ENCODE data around the gene CREB3L2.
"Not testable (repeated sequence)": the region's sequence is repeated elsewhere in the genome, so short reads cannot be mapped to it uniquely, and the experiment has no call there.

Gene CREB3L2

GRCh38 chr7:138024765-138025164, 22.9 kb upstream of the CREB3L2 start:
- TF ChIP-seq, protein P1, sequence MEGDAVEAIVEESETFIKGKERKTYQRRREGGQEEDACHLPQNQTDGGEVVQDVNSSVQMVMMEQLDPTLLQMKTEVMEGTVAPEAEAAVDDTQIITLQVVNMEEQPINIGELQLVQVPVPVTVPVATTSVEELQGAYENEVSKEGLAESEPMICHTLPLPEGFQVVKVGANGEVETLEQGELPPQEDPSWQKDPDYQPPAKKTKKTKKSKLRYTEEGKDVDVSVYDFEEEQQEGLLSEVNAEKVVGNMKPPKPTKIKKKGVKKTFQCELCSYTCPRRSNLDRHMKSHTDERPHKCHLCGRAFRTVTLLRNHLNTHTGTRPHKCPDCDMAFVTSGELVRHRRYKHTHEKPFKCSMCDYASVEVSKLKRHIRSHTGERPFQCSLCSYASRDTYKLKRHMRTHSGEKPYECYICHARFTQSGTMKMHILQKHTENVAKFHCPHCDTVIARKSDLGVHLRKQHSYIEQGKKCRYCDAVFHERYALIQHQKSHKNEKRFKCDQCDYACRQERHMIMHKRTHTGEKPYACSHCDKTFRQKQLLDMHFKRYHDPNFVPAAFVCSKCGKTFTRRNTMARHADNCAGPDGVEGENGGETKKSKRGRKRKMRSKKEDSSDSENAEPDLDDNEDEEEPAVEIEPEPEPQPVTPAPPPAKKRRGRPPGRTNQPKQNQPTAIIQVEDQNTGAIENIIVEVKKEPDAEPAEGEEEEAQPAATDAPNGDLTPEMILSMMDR (IDR thresholded peaks at IDR 0.05): no peak
- TF ChIP-seq ZFX (IDR thresholded peaks at IDR 0.05; ENCODE audit: borderline replicate concordance): no peak
- H3K27ac ChIP-seq: no peak overlapping the region

- H3K27ac ChIP-seq: no peak overlapping the region
- TF ChIP-seq ZFX (IDR thresholded peaks at IDR 0.05; ENCODE audit: borderline replicate concordance): no peak
- TF ChIP-seq, protein P1 (IDR thresholded peaks at IDR 0.05): no peak
These were observed 22.4 kb upstream of the CREB3L2 start for GRCh38 chr7:138024343-138024691.

DNA sequence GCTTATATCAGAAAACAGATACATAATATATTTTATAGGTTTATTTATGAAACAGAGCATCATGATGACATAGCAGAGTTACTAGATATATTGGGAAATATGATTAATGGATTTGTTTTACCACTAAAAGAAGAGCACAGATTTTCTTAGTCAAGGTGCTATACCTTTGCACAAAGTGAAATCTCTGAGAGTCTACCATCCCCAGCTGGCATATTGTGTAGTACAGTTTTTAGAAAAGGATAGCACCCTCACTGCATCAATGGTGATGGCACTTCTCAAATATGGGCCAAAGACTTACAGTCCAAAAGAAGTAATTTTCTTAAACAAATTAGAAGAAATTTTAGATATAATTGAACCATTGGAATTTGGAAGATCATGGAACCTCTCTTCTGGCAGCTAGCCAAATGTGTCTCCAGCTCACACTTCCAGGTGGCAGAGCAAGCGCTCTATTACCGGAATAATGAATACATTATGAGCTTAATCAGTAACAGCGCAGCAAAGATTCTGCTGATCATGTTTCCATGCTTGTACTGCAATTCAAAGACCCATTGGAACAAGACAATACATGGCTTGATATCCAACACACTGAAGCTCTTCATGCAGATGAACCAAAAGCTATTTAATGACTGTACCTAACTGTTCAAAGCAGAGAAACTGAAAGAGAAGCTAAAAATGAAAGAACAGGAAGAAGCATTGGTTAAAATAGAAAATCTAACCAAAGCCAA, 21.9 kb upstream of the CREB3L2 start:
- H3K27ac ChIP-seq: no peak overlapping the region
- TF ChIP-seq, protein P1 (IDR thresholded peaks at IDR 0.05): no peak
- no peak for TF ChIP-seq ZFX (IDR thresholded peaks at IDR 0.05; ENCODE audit: borderline replicate concordance)

DNA sequence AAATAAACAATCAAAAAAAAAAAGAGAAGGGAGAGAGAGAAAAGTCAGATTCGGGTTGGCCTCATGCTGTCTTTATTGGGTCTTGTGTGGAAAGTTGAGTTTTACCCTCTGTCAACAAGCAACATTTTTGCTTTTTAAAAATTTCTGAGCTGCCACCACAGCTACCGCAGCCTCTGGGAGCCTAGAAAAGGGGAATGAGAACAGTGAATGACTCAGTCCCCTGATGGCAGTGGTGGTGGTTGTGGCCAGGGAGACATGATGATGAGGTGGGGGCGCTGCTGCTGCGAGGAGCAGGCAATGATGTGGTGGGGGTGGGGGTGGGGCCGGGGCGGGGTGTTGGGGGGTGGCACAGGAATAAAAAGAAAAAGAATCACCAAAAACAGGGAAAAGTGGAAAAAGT, 20.0 kb upstream of the CREB3L2 start:
- TF ChIP-seq, protein P1 (IDR thresholded peaks at IDR 0.05): no peak
- no peak for TF ChIP-seq ZFX (IDR thresholded peaks at IDR 0.05; ENCODE audit: borderline replicate concordance)
- no peak overlapping the region for H3K27ac ChIP-seq

DNA sequence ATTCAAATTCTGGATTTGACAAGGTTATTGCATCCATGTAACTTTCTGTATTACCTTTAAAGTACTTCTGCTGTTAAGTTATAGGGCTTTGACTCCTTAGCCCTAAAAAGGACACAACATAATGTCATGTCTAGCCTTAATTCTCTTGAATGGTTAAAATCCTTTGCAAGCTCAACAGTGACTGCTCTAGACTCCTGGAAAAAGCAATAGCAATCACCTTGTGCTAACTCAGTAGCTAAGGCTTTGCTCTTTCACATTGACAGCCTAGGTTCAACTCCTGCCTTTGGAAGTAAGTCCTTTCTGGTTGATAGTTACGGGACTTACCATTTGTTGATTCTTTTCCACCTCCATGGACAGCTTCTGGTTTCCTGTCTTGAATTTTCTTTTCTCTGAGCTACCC, 16.1 kb upstream of the CREB3L2 start:
- TF ChIP-seq, protein P1 (IDR thresholded peaks at IDR 0.05): no peak
- no peak for TF ChIP-seq ZFX (IDR thresholded peaks at IDR 0.05; ENCODE audit: borderline replicate concordance)
- H3K27ac ChIP-seq: no peak overlapping the region

- no peak for TF ChIP-seq ZFX (IDR thresholded peaks at IDR 0.05; ENCODE audit: borderline replicate concordance)
- TF ChIP-seq, protein P1 (IDR thresholded peaks at IDR 0.05): no peak
- H3K27ac ChIP-seq: no peak overlapping the region
These were observed 13.2 kb upstream of the CREB3L2 start for GRCh38 chr7:138015096-138015495.

- no peak overlapping the region for H3K27ac ChIP-seq
- TF ChIP-seq, protein P1 (IDR thresholded peaks at IDR 0.05): no peak
- TF ChIP-seq ZFX (IDR thresholded peaks at IDR 0.05; ENCODE audit: borderline replicate concordance): no peak
These were observed 12.8 kb upstream of the CREB3L2 start for GRCh38 chr7:138014686-138015085.

GRCh38 chr7:138014201-138014600, 12.3 kb upstream of the CREB3L2 start:
- not testable (repeated sequence) for H3K27ac ChIP-seq
